Fibroblast of villous mesenchyme (primary cell): ENCODE results near the gene DIAPH2. TPM values are rescaled to one million over a fixed set of nuclear protein-coding genes. Genes with fewer than 3 reads are reported as not detected.

Source experiments
- DNase-seq: peaks from one replicate; pipeline ENCODE4 v3.0.0-alpha.2; 2010; ENCODE audit warnings: low read depth
- H3K4me3 ChIP-seq: 2 replicates; pipeline ENCODE4 v1.5.1; 2011; ENCODE audit warnings: low read depth, mild to moderate bottlenecking, low read length
- total RNA-seq: library from RNA; depleted of rRNA; stranded (reverse); fragments of >200 nt; gene quantifications from 2 replicates; pipeline ENCODE4 v1.2.3, GENCODE V29; 2012
- TF ChIP-seq, protein P1 (sequence below): IDR thresholded peaks from 2 replicates; pipeline ENCODE4 v1.5.1; 2012; ENCODE audit warnings: low read depth, mild to moderate bottlenecking, low read length; ENCODE audit not compliant: insufficient read depth

Gene DIAPH2
- total RNA-seq, 1 donor: 15.5 TPM

DNA sequence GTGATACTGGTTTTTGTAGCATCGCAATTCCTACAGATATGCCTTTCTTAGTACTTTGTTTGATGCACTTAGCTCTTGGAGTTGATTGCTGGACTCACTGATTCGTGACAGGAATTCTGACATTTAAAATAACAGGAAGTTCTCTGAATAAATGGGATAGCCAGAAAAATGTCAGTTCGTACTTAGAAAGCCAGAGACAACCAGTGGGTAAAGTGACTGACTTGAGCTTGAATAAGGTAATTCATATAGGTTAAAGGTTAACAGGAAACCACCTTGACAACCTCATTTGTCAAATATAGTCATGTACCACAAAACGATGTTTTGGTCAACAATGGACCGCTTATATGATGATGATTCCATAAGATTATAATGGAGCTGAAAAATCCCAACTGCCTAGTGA lies 380.4 kb downstream of the DIAPH2 start:
- TF ChIP-seq, protein P1, sequence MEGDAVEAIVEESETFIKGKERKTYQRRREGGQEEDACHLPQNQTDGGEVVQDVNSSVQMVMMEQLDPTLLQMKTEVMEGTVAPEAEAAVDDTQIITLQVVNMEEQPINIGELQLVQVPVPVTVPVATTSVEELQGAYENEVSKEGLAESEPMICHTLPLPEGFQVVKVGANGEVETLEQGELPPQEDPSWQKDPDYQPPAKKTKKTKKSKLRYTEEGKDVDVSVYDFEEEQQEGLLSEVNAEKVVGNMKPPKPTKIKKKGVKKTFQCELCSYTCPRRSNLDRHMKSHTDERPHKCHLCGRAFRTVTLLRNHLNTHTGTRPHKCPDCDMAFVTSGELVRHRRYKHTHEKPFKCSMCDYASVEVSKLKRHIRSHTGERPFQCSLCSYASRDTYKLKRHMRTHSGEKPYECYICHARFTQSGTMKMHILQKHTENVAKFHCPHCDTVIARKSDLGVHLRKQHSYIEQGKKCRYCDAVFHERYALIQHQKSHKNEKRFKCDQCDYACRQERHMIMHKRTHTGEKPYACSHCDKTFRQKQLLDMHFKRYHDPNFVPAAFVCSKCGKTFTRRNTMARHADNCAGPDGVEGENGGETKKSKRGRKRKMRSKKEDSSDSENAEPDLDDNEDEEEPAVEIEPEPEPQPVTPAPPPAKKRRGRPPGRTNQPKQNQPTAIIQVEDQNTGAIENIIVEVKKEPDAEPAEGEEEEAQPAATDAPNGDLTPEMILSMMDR: no peak
- no peak for DNase-seq
- no peak overlapping the region for H3K4me3 ChIP-seq

DNA sequence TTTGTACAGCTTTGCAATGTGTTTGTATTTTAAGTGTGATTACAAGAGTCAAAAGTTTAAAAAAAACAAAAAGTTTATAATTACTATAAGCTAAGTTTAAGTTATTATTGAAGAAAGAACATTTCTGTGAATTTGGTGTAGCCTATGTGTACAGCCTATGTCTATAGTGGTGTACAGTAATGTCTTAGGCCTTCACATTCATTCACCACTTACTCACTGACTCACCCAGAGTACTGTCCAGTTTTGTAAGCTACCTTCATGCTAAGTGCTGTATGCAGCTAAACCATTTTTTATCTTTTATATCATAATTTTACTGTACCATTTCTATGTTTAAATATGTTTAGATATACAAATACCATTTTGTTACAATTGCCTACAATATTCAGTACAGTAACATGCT lies 381.3 kb downstream of the DIAPH2 start:
- TF ChIP-seq, protein P1: no peak
- DNase-seq: no peak

DNA sequence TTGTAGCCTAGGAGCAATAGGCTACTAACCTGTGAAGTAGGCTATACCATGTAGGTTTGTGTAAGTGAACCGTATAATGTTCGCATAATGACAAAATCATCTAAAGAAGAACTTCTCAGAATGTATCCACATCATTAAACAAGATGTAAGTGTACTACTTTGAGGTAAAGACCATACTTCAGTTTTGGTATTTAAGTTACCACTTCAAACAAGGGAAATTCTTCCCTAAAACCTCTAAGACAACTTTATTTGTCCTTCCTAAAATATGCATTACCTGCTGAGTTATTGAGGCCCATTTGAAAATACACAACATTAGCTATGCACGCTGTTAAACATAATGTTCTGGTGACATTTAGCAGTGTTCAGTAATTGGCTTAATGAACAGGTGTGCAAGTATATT lies 381.7 kb downstream of the DIAPH2 start:
- H3K4me3 ChIP-seq: no peak overlapping the region
- TF ChIP-seq, protein P1: no peak
- no peak for DNase-seq

More for the DNA sequence above, 381.3 kb downstream of the DIAPH2 start:
- no peak overlapping the region for H3K4me3 ChIP-seq

- no peak for DNase-seq
- H3K4me3 ChIP-seq: no peak overlapping the region
- TF ChIP-seq, protein P1: no peak
Observed at GRCh38 chrX:97070346-97070745, 385.7 kb downstream of the DIAPH2 start.

GRCh38 chrX:97074400-97074799 lies 389.8 kb downstream of the DIAPH2 start:
- TF ChIP-seq, protein P1: no peak
- no peak overlapping the region for H3K4me3 ChIP-seq
- no peak for DNase-seq

DNA sequence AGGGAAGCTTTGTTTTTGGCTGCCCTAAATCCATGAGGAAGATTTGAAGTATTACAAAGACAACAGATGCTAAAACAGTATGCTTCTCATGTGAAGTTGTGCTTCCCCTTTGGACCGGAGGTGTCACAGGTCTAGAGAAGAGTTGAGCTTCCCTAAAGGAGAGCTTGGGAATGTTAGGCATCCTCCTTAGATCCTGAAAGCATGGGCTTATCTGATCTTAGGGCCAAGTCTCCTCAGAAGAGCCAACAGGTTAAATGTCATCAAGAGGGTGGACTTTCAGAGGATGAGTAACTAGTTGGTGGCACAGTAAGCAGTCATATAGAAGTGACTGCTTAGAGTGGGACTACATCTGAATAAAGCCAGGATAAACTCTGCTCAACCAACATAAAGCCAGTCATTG lies 404.5 kb downstream of the DIAPH2 start:
- TF ChIP-seq, protein P1: no peak
- no peak for DNase-seq
- no peak overlapping the region for H3K4me3 ChIP-seq

DNA sequence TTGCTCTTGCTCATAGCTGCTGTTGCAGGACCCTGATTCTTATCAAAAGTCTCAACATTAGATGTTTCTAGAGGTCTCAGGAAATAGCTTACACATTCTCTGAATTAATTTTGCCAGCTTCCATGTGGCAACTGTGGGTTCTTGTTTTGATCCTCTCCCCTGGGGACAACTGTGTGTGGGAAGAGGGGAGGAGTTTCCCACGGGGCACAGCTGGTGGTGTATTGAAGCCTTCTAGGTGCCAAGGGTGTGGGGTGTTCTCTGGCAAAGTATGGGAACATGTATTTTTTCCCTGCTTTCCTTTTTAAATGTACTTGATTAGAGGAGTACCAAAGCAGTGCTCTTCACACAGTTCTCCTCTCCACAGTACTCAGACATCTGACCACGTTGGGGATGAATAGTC lies 411.7 kb downstream of the DIAPH2 start:
- no peak for DNase-seq
- no peak overlapping the region for H3K4me3 ChIP-seq
- TF ChIP-seq, protein P1: no peak
